Measurements from ENCODE around the gene SLC7A6.

The SLC7A6 gene

DNA sequence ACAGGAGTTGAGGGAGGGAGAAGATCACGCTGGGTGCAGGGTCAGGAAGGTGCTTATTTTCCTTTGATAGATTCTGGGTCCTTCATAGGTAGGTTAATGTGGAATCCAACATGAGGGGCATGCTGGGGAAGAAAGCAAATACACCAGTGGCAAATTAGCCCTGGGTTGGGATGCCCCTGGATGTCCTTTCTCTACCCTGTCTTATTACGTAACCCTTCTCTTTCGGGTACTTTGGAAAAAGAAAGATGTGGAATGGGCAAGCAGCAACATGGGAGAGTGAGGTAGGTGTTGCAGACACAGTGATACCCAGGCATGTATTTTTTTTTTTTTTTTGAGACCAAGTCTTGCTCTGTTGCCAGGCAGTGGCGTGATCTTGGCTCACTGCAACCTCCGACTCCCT, 9.1 kb downstream of the SLC7A6 start:
- Histone ChIP-seq H3K9me3 (ENCODE audit: control insufficient read depth, low read length) (no peaks in the 10 kb centered on the region), H2BK12ac (ENCODE audit: low read length in 2 of 2) (no peak overlapping the region), H3K4ac (ENCODE audit: low read depth in 1 of 2, low read length in 2 of 2) (no peak overlapping the region), H2AFZ (ENCODE audit: low read depth, low read length) (no peak overlapping the region), H4K91ac (ENCODE audit: low read length) (no peak overlapping the region), H4K8ac (ENCODE audit: low read length) (no peak overlapping the region), H3K4me3 (ENCODE audit: insufficient read depth in 1 of 2, low read depth in 1 of 2, low read length in 2 of 2) (no peak overlapping the region), H3K4me2 (ENCODE audit: low read length, poor library complexity, severe bottlenecking) (no peak overlapping the region), H3K36me3 (ENCODE audit: control insufficient read depth in 1 of 2, insufficient read depth in 2 of 2, low read depth in 1 of 2, low read length in 2 of 2) (peaks cover 26 to 46% of the 10 kb centered on the region in 2 experiments), H3K14ac (ENCODE audit: low read length in 2 of 2) (no peak overlapping the region), H3K9ac (ENCODE audit: low read length) (no peak overlapping the region), H2AK5ac (ENCODE audit: low read length, severe bottlenecking) (no peak overlapping the region), H3K27ac (ENCODE audit: low read length, poor library complexity, severe bottlenecking) (no peak overlapping the region), H3K18ac (ENCODE audit: low read depth in 1 of 2, low read length in 2 of 2) (no peak overlapping the region), H2BK5ac (ENCODE audit: low read depth, low read length, poor library complexity, severe bottlenecking) (no peak overlapping the region), H3K79me1 (replicated peaks; ENCODE audit: low read length, poor library complexity, severe bottlenecking) (peaks cover 18% of the 10 kb centered on the region), H3K4me1 (ENCODE audit: control insufficient read depth, insufficient read depth, low read depth, low read length) (peaks cover 7% of the 10 kb centered on the region), H3K23ac (ENCODE audit: low read length in 2 of 2) (no peak overlapping the region), H2BK120ac (ENCODE audit: low read depth, low read length) (no peak overlapping the region), H2BK15ac (ENCODE audit: low read depth, poor library complexity, severe bottlenecking) (no peak overlapping the region), H3K27me3 (ENCODE audit: control insufficient read depth in 1 of 2, insufficient read depth in 1 of 2, low read length in 2 of 2) (no peaks in the 10 kb centered on the region)
- DNase-seq = no peak
- WGBS = 96% methylated on average over 5 of the region's 5 CpGs

DNA sequence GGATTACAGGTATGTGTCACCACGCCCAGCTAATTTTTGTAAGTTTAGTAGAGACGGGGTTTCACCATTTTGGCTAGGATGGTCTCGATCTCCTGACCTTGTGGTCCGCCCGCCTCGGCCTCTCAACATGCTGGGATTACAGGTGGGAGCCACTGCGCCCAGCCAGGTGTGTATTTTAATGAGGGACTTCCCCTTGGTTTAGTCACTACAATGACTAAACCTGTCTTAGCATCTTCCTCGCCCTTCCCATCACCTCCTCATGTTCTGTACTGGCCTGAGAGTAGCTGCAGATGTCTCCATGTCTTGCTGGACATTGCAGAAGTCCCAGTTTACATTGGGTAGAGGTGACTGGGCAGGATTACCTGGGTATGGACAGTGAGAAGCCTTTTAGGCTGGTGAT, 9.6 kb downstream of the SLC7A6 start:
- no peak overlapping the region for H3K4me2 ChIP-seq (ENCODE audit: low read length, poor library complexity, severe bottlenecking)
- no peak overlapping the region for H2BK5ac ChIP-seq (ENCODE audit: low read depth, low read length, poor library complexity, severe bottlenecking)
- no peak overlapping the region for H4K8ac ChIP-seq (ENCODE audit: low read length)
- no peak overlapping the region for H3K18ac ChIP-seq (ENCODE audit: low read depth in 1 of 2, low read length in 2 of 2)
- H2BK15ac ChIP-seq (ENCODE audit: low read depth, poor library complexity, severe bottlenecking) = no peak overlapping the region
- H3K4me3 ChIP-seq (ENCODE audit: insufficient read depth in 1 of 2, low read depth in 1 of 2, low read length in 2 of 2) = no peak overlapping the region
- H3K27ac ChIP-seq (ENCODE audit: low read length, poor library complexity, severe bottlenecking) = no peak overlapping the region
- no peak overlapping the region for H3K23ac ChIP-seq (ENCODE audit: low read length in 2 of 2)
- H3K79me1 ChIP-seq (replicated peaks; ENCODE audit: low read length, poor library complexity, severe bottlenecking) = peaks cover 18% of the 10 kb centered on the region
- H3K9me3 ChIP-seq (ENCODE audit: control insufficient read depth, low read length) = no peaks in the 10 kb centered on the region
- no peak overlapping the region for H3K4ac ChIP-seq (ENCODE audit: low read depth in 1 of 2, low read length in 2 of 2)
- H2BK120ac ChIP-seq (ENCODE audit: low read depth, low read length) = no peak overlapping the region
- no peak for DNase-seq
- H3K9ac ChIP-seq (ENCODE audit: low read length) = no peak overlapping the region
- H2BK12ac ChIP-seq (ENCODE audit: low read length in 2 of 2) = no peak overlapping the region
- H3K27me3 ChIP-seq (ENCODE audit: control insufficient read depth in 1 of 2, insufficient read depth in 1 of 2, low read length in 2 of 2) = no peaks in the 10 kb centered on the region
- WGBS = 97% methylated on average over 3 of the region's 8 CpGs
- H3K14ac ChIP-seq (ENCODE audit: low read length in 2 of 2) = no peak overlapping the region
- H4K91ac ChIP-seq (ENCODE audit: low read length) = no peak overlapping the region
- peaks cover 26 to 46% of the 10 kb centered on the region in 2 experiments for H3K36me3 ChIP-seq (ENCODE audit: control insufficient read depth in 1 of 2, insufficient read depth in 2 of 2, low read depth in 1 of 2, low read length in 2 of 2)
- H2AK5ac ChIP-seq (ENCODE audit: low read length, severe bottlenecking) = no peak overlapping the region
- peaks cover 7% of the 10 kb centered on the region for H3K4me1 ChIP-seq (ENCODE audit: control insufficient read depth, insufficient read depth, low read depth, low read length)
- no peak overlapping the region for H2AFZ ChIP-seq (ENCODE audit: low read depth, low read length)

DNA sequence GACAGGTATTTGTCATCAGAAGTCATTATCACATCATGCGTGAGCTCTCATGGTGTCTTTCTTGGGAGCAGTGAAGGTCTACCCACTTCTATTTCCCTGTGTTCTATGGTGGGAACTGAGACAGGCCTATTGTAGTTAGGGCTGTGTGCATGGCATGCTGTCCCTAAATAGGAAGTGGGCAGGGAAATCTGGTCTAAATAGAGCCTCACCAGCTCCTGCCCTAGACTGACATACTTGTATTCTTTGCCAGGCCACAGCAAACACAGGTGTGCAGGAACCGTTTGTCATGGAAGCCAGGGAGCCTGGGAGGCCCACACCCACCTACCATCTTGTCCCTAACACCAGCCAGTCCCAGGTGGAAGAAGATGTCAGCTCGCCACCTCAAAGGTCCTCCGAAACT, 10.1 kb downstream of the SLC7A6 start:
- no peak overlapping the region for H3K4me3 ChIP-seq (ENCODE audit: insufficient read depth in 1 of 2, low read depth in 1 of 2, low read length in 2 of 2)
- 100% methylated on average over 4 of the region's 4 CpGs for WGBS
- no peak overlapping the region for H2BK15ac ChIP-seq (ENCODE audit: low read depth, poor library complexity, severe bottlenecking)

DNA sequence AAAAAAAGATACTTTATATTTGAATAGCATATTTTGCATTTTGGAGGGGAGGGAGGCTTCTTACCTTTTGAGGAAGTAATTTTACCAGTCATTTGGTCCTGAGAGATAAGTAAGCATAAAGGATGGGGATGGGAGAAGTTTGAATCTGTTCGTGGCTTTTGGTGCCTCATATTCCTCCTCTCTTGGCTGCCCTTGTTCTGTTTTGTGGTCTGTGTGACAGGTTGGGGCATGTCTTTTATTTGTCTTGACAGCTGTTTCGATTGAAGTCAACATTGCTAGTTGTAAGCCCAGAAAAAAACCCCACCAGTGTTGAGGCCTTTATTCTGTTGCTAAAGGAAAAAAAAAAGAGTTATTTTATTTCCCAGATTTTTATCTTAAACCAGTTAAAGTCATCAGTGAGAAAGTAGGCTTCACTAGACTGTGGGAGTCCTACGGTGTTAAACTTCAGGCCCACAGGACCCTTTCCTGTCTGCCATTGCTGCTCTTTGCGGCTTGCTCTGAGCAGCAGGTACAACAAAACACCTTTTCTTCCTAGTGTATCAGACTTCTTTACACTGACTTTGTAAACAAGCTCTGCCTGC, 11.4 kb downstream of the SLC7A6 start:
- no peak overlapping the region for H2AK5ac ChIP-seq (ENCODE audit: low read length, severe bottlenecking)
- DNase-seq = no peak
- no peak overlapping the region for H3K4me3 ChIP-seq (ENCODE audit: insufficient read depth in 1 of 2, low read depth in 1 of 2, low read length in 2 of 2)
- H3K27ac ChIP-seq (ENCODE audit: low read length, poor library complexity, severe bottlenecking) = no peak overlapping the region
- H3K9me3 ChIP-seq (ENCODE audit: control insufficient read depth, low read length) = no peaks in the 10 kb centered on the region
- H2BK15ac ChIP-seq (ENCODE audit: low read depth, poor library complexity, severe bottlenecking) = no peak overlapping the region
- H2BK5ac ChIP-seq (ENCODE audit: low read depth, low read length, poor library complexity, severe bottlenecking) = no peak overlapping the region
- no peak overlapping the region for H3K9ac ChIP-seq (ENCODE audit: low read length)
- no peak overlapping the region for H2AFZ ChIP-seq (ENCODE audit: low read depth, low read length)
- peaks cover 25% of the 10 kb centered on the region for H3K79me1 ChIP-seq (replicated peaks; ENCODE audit: low read length, poor library complexity, severe bottlenecking)
- no peak overlapping the region for H3K14ac ChIP-seq (ENCODE audit: low read length in 2 of 2)
- no peaks in the 10 kb centered on the region for H3K27me3 ChIP-seq (ENCODE audit: control insufficient read depth in 1 of 2, insufficient read depth in 1 of 2, low read length in 2 of 2)
- H3K36me3 ChIP-seq (ENCODE audit: control insufficient read depth in 1 of 2, insufficient read depth in 2 of 2, low read depth in 1 of 2, low read length in 2 of 2) = peaks cover 28 to 49% of the 10 kb centered on the region in 2 experiments
- H4K91ac ChIP-seq (ENCODE audit: low read length) = no peak overlapping the region
- no peak overlapping the region for H3K23ac ChIP-seq (ENCODE audit: low read length in 2 of 2)
- H3K4me1 ChIP-seq (ENCODE audit: control insufficient read depth, insufficient read depth, low read depth, low read length) = peaks cover 4% of the 10 kb centered on the region
- WGBS = 85% methylated on average over 3 of the region's 4 CpGs
- no peak overlapping the region for H3K18ac ChIP-seq (ENCODE audit: low read depth in 1 of 2, low read length in 2 of 2)
- no peak overlapping the region for H3K4me2 ChIP-seq (ENCODE audit: low read length, poor library complexity, severe bottlenecking)
- H3K4ac ChIP-seq (ENCODE audit: low read depth in 1 of 2, low read length in 2 of 2) = no peak overlapping the region
- no peak overlapping the region for H4K8ac ChIP-seq (ENCODE audit: low read length)
- H2BK120ac ChIP-seq (ENCODE audit: low read depth, low read length) = no peak overlapping the region
- H2BK12ac ChIP-seq (ENCODE audit: low read length in 2 of 2) = no peak overlapping the region

More for the DNA sequence above, 10.1 kb downstream of the SLC7A6 start:
- H2BK120ac ChIP-seq (ENCODE audit: low read depth, low read length) = no peak overlapping the region
- H3K4ac ChIP-seq (ENCODE audit: low read depth in 1 of 2, low read length in 2 of 2) = no peak overlapping the region
- no peak overlapping the region for H2BK12ac ChIP-seq (ENCODE audit: low read length in 2 of 2)
- H3K27me3 ChIP-seq (ENCODE audit: control insufficient read depth in 1 of 2, insufficient read depth in 1 of 2, low read length in 2 of 2) = no peaks in the 10 kb centered on the region
- H3K27ac ChIP-seq (ENCODE audit: low read length, poor library complexity, severe bottlenecking) = no peak overlapping the region
- DNase-seq = no peak
- H3K36me3 ChIP-seq (ENCODE audit: control insufficient read depth in 1 of 2, insufficient read depth in 2 of 2, low read depth in 1 of 2, low read length in 2 of 2) = peaks cover 26 to 49% of the 10 kb centered on the region in 2 experiments
- no peak overlapping the region for H2AFZ ChIP-seq (ENCODE audit: low read depth, low read length)
- H4K8ac ChIP-seq (ENCODE audit: low read length) = no peak overlapping the region
- H3K9me3 ChIP-seq (ENCODE audit: control insufficient read depth, low read length) = no peaks in the 10 kb centered on the region
- H3K4me1 ChIP-seq (ENCODE audit: control insufficient read depth, insufficient read depth, low read depth, low read length) = peaks cover 6% of the 10 kb centered on the region
- no peak overlapping the region for H3K14ac ChIP-seq (ENCODE audit: low read length in 2 of 2)
- no peak overlapping the region for H2BK5ac ChIP-seq (ENCODE audit: low read depth, low read length, poor library complexity, severe bottlenecking)
- H3K18ac ChIP-seq (ENCODE audit: low read depth in 1 of 2, low read length in 2 of 2) = no peak overlapping the region
- H4K91ac ChIP-seq (ENCODE audit: low read length) = no peak overlapping the region
- H3K4me2 ChIP-seq (ENCODE audit: low read length, poor library complexity, severe bottlenecking) = no peak overlapping the region
- H3K9ac ChIP-seq (ENCODE audit: low read length) = no peak overlapping the region
- peaks cover 18% of the 10 kb centered on the region for H3K79me1 ChIP-seq (replicated peaks; ENCODE audit: low read length, poor library complexity, severe bottlenecking)
- H2AK5ac ChIP-seq (ENCODE audit: low read length, severe bottlenecking) = no peak overlapping the region
- no peak overlapping the region for H3K23ac ChIP-seq (ENCODE audit: low read length in 2 of 2)
